OCI-LY3 (cell line): Measurements from ENCODE around the gene SCN1B.

Experiments
- EZH2phosphoT487 ChIP-seq: fragments of 200-600 bp; shearing (Covaris generic); IDR thresholded peaks from 2 replicates; pipeline ENCODE4 v1.6.1; 2018; ENCODE audit warnings: antibody characterized with exemption, mixed run types, low read depth
- TF ChIP-seq, protein P1 (sequence below): fragments of 200-600, 300-600 bp; sonication (generic); IDR thresholded peaks from 2 replicates; pipeline ENCODE4 v1.5.1; 2014; ENCODE audit warnings: antibody characterized with exemption, low read length, low read depth

DNA sequence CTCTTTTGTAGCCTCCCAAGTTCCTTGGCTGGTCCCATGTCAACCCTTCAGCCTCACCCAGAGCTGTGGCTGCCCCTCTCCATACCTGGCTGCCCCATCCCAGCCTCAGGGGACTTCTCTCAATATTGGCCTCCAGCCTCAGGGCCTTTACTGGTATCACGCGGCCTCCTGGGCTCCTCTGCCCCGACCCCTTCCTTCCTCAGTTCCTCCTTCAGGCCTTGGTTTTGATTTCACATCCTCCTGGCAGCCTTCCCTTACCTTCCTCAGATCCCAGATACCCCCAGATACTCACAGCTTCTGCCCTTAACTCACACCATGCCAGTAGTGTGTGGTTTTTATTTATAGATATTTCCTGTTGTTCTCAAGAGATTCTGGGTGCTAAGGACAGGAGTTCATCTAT lies 12.8 kb upstream of the SCN1B start:
- TF ChIP-seq, protein P1, sequence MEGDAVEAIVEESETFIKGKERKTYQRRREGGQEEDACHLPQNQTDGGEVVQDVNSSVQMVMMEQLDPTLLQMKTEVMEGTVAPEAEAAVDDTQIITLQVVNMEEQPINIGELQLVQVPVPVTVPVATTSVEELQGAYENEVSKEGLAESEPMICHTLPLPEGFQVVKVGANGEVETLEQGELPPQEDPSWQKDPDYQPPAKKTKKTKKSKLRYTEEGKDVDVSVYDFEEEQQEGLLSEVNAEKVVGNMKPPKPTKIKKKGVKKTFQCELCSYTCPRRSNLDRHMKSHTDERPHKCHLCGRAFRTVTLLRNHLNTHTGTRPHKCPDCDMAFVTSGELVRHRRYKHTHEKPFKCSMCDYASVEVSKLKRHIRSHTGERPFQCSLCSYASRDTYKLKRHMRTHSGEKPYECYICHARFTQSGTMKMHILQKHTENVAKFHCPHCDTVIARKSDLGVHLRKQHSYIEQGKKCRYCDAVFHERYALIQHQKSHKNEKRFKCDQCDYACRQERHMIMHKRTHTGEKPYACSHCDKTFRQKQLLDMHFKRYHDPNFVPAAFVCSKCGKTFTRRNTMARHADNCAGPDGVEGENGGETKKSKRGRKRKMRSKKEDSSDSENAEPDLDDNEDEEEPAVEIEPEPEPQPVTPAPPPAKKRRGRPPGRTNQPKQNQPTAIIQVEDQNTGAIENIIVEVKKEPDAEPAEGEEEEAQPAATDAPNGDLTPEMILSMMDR: no peak
- no peak for TF ChIP-seq EZH2phosphoT487
